HG03442 (cell line): Measurements from ENCODE around the gene DNAH1.

Experiments
- ATAC-seq: cut with Tn5 transposase; IDR thresholded peaks from one replicate; pipeline ENCODE4 v1.9.1; 2021; ENCODE audit warnings: mild to moderate bottlenecking, moderate library complexity; ENCODE audit not compliant: unreplicated experiment

The DNAH1 gene

GRCh38 chr3:52356126-52356525 is 40.0 kb downstream of the DNAH1 start:
- no peak for ATAC-seq

DNA sequence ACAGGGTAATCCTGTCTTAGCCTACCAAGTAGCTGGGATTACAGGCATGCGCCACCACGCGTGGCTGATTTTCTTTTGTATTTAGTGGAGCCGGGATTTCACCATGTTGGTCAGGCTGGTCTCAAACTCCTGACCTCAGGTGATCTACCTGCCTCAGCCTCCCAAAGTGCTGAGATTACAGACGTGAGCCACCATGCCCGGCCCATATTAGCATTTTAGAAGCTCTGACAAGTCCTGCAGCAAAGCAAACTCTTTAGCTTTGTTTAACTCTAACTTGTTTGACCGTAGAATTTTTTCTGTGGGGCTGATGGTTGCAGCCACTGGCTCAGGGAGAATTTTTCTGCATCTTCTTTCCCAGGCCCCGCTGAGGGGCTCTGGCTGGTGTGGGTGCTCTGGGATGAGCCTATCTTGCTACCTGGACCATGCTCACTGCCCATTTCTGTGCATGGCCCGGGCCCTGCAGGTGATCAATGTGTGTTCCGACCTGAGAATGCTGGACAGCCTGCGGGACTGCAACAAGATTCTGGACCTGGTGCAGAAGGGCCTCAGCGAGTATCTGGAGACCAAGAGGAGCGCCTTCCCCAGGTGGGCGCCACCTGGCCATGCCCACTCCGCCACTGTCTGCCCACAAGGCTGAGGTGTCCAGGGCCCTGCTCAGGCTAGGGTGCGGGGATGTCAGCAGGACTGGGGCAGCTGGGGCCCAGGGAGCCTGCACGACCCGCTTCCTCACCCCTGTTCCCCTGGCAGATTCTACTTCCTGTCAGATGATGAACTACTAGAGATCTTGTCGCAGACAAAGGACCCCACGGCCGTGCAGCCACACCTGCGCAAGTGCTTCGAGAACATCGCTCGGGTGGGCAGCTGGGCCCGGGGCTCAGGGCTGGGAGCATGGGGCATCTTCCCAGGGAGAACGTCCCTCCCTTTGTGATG is 41.3 kb downstream of the DNAH1 start:
- no peak for ATAC-seq

DNA sequence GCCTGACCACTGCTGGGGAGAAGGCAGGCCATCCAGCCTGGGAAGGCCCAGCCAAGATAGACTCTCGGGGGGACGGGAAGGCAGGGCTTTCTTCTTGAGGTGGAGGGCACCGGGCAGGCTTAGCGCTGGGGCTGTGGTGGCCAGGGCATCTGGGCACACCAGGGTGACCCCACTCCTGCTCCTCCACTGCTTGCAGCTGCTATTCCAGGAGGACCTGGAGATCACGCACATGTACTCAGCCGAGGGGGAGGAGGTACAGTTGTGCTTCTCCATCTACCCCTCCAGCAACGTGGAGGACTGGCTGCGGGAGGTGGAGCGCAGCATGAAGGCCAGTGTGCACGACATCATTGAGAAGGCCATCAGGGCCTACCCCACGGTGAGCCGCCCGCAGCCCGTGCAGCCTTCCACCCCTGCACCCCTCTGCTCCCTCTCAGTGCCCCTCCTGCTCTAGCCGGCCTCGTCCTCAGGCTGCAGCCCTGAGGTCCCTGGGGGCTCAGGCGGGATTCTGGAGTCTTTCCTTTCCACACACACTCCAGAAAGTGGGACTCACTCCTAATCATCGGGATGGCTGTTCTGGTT is 42.3 kb downstream of the DNAH1 start:
- ATAC-seq = no peak

GRCh38 chr3:52359116-52359855 is 43.2 kb downstream of the DNAH1 start:
- ATAC-seq = no peak

DNA sequence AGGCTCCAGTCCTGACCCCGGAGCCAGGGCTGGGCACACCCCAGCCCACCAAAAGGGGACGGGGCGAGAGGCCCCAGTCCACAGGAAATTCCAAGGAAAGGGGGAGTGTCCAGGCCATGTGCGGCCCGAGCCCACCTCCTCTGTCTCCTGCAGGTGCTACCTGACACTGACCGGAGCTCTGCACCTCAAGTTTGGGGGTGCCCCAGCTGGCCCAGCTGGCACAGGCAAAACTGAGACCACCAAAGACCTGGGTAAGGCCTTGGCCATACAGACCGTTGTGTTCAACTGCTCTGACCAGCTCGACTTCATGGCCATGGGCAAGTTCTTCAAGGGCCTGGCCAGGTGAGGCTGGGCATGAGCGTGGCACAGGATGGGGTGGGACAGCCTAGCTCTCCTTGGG is 44.9 kb downstream of the DNAH1 start:
- ATAC-seq = no peak

DNA sequence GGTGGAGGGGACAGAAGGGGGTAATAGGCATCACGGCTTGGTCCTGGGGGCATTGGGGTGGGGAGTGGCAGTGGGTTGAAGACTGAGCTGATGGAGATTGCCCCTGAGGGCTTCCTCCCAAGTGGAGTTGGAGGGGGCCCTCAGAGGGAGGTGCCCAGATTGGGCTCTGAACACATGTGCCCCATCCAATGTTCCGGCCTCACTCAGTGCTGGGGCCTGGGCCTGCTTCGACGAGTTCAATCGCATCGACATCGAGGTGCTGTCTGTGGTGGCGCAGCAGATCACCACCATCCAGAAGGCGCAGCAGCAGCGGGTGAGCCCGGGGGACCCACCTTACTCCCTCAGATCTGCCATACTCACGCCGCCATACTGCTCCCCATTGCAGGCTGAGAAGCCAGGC is 45.3 kb downstream of the DNAH1 start:
- ATAC-seq = no peak

GRCh38 chr3:52361898-52362297 is 45.8 kb downstream of the DNAH1 start:
- ATAC-seq = no peak

DNA sequence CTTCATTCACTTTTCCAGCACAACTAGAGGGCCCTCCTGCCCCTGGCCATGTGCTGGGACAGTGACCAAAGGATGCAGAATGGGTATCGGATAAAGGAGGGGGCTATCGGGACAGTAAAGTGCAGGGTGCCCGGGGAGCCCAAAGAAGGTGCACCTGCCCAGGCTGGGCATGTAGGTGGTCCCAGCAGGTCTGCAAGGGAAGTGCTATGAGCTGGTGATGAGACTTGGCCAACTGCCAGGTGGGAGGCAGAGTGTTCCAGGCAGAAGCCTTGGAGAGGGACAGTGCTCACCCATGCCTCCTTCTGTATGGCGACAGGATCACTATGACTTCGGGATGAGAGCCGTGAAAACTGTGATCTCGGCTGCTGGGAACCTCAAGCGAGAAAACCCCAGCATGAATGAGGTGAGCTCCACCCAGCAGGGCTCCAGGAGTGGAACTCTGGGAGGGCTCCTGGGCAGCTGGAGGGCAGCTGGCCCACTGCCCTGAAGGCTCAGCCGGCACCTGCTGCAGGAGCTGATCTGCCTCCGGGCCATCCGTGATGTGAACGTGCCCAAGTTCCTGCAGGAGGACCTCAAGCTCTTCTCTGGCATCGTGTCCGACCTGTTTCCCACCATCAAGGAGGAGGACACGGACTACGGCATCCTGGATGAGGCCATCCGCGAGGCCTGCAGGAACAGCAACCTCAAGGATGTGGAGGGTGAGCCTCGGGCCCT is 48.4 kb downstream of the DNAH1 start:
- ATAC-seq = no peak

DNA sequence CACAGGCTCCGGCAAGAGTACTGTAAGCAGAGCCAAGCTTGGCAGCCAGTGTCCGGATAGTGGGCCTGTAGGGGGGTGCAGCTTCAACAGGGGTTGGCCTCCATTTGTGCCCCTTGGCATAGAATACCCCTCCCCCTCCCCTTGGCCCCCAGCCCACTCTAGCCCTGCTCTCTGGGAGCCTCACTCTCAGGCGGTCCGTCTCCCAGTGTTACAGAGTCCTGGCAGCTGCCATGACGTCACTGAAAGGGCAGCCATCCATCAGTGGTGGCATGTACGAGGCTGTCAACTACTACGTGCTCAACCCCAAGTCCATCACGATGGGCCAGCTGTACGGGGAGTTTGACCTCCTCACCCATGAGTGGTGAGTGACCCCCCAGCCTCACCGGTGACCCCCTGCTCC is 50.4 kb downstream of the DNAH1 start:
- ATAC-seq = no peak

- ATAC-seq = no peak
These were observed 52.1 kb downstream of the DNAH1 start for GRCh38 chr3:52367891-52368880.

DNA sequence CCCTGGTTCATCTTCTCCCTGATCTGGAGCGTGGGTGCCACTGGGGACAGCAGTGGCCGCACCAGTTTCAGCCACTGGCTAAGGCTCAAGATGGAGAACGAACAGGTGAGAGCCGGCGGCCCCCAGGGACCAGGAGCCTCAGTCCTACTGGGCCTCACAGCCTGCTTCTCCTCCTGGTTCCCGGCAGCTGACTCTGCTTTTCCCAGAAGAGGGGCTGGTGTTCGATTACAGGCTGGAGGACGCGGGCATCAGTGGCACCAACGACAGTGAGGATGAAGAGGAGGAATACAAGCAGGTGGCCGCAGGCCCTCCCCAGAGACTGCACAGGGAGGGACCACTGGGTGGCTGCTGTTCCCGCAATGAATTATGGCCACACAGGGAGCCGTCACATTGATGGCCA is 54.4 kb downstream of the DNAH1 start:
- no peak for ATAC-seq

DNA sequence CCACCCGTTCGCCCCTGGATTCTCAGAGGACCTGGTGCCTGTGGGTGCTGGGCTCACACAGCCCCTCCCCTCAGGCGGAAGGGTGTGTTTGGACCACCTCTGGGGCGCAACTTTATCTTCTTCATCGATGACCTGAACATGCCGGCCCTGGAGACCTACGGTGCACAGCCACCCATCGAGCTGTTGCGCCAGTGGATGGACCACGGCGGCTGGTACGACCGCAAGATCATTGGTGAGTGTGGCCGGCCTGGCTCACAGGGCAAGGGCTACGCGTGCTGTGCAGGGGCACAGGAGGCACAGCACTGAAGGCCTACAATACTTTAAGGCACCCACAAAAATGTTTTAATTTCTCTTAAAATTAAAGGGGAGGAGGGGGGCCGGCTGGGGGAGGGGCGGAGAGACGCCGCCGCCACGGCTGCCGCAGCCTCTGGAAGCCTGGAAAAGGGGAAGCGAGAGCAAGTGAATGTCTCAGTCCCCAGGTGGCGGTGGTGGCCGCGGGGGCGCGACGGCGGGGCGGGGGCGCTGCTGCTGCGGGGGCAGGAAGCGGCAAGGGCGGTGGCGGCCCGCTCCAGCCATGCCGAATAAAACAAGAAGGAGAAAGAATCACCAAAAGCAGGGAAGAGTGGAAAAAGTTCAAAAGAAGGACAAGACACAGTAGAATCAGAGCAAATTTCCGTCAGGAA is 56.8 kb downstream of the DNAH1 start:
- ATAC-seq = no peak

DNA sequence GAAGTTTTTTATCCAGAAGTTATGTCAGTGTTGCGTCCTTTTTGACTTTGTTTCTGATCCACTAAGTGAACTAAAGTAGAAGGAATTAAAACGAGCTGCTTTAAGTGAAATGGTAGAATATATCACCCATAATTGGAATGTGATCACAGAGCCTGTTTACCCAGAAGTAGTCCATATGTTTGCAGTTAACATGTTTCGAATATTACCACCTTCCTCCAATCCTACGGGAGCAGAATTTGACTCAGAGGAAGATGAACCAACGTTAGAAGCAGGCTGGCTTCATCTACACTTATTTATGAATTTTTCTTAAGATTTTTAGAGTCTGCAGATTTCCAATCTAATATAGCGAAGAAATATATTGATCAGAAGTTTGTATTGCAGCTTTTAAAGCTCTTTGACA is 57.6 kb downstream of the DNAH1 start:
- ATAC-seq = no peak

DNA sequence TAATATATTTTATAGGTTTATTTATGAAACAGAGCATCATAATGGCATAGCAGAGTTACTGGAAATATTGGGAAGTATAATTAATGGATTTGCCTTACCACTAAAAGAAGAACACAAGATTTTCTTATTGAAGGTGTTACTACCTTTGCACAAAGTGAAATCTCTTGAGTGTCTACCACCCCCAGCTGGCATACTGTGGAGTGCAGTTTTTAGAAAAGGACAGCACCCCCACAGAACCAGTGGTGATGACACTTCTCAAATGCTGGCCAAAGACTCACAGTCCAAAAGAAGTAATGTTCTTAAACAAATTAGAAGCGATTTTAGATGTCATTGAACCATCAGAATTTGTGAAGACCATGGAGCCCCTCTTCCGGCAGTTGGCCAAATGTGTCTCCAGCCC is 58.1 kb downstream of the DNAH1 start:
- ATAC-seq = no peak

DNA sequence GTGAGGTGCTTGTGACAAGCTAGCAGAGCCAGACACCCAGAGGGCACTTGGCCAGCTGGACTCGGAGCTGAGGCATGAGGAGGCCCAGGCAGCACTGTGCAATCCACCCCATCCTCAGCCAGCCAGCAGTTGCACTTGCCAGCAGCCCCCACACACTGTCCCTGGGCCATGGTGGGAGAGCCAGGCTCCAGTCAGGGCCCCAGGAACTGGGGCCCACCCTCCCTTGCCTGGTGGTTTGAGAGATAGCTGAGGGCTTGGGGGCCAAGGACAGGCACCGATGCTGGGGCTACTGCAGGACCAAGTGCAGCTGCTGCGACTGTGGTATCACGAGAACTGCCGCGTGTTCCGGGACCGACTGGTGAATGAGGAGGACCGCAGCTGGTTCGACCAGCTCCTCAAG is 63.5 kb downstream of the DNAH1 start:
- no peak for ATAC-seq

DNA sequence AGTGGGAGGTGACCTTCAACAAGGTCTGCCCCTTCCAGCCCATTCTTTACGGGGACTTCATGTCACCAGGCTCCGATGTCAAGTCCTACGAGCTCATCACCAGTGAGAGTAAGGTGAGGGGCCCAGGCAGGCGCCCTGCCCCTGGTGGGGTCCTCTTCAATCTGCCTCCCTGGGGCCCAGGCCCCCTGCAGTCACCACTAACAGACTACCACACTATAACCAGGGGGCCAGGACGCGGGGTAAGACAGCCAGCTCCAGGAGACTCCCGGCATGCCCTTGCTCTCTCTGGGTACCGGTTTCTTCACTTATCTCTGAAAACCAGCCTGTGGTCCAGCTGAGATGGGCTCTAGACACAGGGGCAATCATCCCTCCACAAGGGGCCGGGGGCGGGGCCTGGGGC is 63.9 kb downstream of the DNAH1 start:
- no peak for ATAC-seq

GRCh38 chr3:52381623-52382022 is 65.5 kb downstream of the DNAH1 start:
- no peak for ATAC-seq

DNA sequence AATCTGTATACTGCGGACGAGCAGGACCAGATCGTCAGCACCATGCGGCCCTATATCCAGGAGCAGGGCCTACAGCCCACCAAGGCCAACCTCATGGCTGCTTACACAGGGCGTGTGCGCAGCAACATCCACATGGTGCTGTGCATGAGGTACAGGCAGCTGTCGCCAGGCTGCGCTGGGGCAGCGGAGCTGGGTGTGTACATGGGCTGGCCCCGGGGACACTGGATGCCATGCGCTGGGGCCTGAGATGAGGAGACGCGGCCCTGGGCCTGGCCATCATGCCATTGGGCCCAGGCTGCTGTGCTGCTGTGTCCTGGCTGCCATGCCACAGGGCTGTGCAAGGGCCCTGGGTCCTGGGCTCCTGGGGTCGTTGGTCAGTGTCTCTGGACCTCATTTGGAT is 67.3 kb downstream of the DNAH1 start:
- no peak for ATAC-seq

DNA sequence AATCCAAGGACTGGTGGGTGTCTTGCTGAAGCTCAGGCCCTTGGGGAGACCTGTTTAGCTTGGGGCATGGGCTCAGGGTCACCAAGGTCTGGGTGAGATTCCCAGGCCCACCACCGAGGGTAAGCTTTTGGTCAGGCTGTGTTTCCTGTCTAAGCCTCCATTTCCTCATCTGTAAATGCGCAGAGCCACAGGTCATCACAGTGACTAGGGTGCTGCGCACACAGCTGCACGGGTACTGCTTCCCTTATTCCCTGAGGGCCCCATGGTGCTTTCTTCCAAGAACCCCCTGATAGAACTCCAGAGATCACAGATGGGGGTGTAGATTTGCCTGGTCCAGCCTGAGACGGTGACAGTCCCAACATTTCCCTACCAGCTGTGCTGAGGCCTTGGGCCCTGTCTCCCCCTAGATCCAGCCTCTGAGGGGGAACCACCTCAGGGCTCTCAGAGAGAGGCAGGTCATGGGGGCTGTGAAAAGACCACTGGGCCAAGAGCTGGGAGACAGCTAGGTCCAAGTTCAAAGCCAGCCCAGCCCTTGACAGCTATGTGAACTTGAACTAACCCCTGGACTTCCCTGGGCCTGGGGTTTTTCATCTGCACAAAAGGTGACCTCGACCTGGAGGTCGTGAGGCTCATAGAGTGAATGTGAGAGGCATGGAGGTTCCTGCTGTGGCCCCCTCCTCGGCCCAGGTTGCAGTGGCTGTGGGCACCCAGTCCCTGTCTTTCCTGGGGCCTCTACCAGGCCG is 68.1 kb downstream of the DNAH1 start:
- ATAC-seq = no peak
